ENCODE results near the gene CAPN2.

Gene CAPN2

GRCh38 chr1:223824712-223825111, 112.4 kb downstream of the CAPN2 start:
- H3K27ac ChIP-seq (ENCODE audit: low read depth, low read length), result no peak overlapping the region
- no peak overlapping the region for H3K4me3 ChIP-seq (ENCODE audit: low read depth in 1 of 2, low read length in 2 of 2)
- no peaks in the 10 kb centered on the region for H3K27me3 ChIP-seq (ENCODE audit: control insufficient read depth in 1 of 2, insufficient read depth in 2 of 2, low read length in 2 of 2)
- no peaks in the 10 kb centered on the region for H3K9me3 ChIP-seq (ENCODE audit: control insufficient read depth in 1 of 2, low read length in 2 of 2)
- H3K36me3 ChIP-seq (ENCODE audit: control insufficient read depth in 1 of 2, insufficient read depth in 2 of 2, low read length in 2 of 2), result peaks cover 7 to 9% of the 10 kb centered on the region in 2 donors
- peaks cover 6 to 30% of the 10 kb centered on the region in 2 donors for H3K4me1 ChIP-seq (ENCODE audit: control insufficient read depth in 1 of 2, insufficient read depth in 2 of 2, low read length in 2 of 2)
- H3K9ac ChIP-seq (ENCODE audit: low read depth in 1 of 2, low read length in 2 of 2), result no peak overlapping the region

All from duodenal mucosa (tissue), 2 donors.